GM19324 (cell line): ENCODE measurements around the gene PLA2G5.
"Not testable (repeated sequence)": the region's sequence is repeated elsewhere in the genome, so short reads cannot be mapped to it uniquely, and the experiment has no call there.

ENCODE experiments used
- ATAC-seq: cut with Tn5 transposase; IDR thresholded peaks from one replicate; pipeline ENCODE4 v1.9.1; 2021; ENCODE audit warnings: mild to moderate bottlenecking, moderate library complexity; ENCODE audit not compliant: unreplicated experiment, low FRiP score

PLA2G5 gene

GRCh38 chr1:20069874-20070273 lies at the start of gene PLA2G5:
PLA2G5 (plus strand) TSS chr1:20070194; CDS start chr1:20084831, 14,637 bp downstream.
- ATAC-seq: no peak

- no peak for ATAC-seq
These were observed 41.9 kb upstream of the PLA2G5 start for GRCh38 chr1:20028125-20028524.

DNA sequence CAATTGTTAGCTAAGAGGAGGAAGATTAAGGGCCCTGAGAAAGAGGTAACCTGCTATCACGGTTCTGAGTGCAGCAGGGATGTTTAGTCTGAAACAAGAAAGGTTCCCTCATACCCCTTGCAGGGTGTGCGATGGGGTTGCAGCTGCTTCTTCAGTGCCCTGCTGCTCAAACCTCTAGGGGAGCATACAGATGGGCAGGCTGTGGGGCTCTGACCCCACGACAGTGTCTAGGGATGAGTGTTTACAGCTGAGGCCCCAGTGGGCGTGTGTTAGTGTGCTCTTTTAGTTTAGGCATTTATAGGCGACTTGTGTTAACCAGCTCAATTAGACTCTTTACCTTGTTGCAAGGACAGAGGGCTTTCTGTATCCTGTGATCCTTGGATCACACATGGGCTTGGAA lies 41.3 kb upstream of the PLA2G5 start:
- no peak for ATAC-seq

GRCh38 chr1:20029178-20029912 lies 40.6 kb upstream of the PLA2G5 start:
- no peak for ATAC-seq

DNA sequence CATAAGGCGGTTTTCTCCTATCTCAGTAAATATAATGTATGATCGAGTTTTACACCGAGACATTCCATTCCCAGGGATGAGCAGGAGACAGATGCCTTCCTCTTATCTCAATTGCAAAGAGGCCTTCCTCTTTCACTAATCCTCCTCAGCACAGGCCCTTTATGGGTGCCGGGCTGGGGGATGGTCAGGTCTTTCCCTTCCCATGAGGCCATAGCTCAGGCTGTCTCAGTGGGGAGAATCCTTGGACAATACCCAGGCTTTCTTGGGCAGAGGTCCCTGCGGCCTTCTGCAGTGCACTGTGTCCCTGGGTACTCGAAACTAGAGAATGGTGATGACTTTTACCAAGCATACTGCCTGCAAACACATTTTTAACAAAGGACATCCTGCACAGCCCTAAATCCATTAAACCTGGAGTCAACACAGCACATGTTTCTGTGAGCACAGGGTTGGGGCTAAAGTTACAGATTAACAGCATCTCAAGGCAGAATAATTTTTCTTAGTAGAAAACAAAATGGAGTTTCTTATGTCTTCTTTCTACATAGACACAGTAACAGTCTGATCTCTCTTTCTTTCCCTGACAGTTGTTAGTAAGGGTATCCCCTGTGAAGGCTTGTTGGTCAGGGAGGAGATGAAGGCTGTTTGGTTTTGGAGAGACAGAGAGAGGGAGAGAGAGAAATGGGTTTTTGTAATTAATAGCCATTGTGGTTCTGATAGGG lies 39.4 kb upstream of the PLA2G5 start:
- not testable (repeated sequence) for ATAC-seq

GRCh38 chr1:20031161-20031560 lies 38.8 kb upstream of the PLA2G5 start:
- no peak for ATAC-seq

- no peak for ATAC-seq
These were observed 38.2 kb upstream of the PLA2G5 start for GRCh38 chr1:20031836-20032235.

DNA sequence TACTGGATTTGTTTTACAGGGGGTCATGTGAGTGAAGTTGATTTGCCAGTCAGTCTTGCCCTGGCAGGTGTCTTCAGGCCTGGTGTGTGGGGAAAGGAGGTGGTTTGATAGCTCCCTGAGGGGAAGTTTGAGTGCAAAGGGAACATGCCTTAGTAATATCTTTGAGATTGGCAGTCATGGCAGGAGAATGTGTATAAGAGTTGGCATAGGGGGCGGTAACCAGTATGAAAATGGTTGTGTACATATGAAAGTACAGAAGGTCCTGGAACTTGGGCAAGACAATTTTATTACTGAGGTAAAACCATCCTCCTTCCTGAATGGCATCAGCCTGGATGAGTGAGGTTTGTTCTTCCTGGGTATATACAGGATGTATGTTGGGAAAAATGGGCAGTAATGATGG lies 37.6 kb upstream of the PLA2G5 start:
- no peak for ATAC-seq

- ATAC-seq: no peak
These were observed 36.6 kb upstream of the PLA2G5 start for GRCh38 chr1:20033420-20033819.

DNA sequence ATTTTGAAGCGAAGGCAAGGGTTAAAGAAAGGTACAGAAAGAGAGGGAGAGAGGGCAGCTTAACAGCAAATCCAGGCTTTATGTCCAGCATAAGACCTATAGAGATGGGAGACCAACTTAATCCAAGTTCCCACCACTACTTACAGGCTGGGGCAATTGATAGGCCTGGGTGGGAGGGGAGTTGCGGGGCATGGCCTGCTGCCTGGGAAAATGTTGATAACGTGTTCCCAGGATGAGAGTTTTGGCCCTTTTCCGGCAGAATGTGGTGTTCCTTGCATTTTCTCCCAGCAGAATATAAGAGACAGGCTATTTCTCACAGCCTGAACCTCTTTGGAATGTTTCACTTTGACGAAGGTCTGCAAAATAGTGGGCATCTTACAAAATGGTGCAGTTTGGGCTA lies 34.9 kb upstream of the PLA2G5 start:
- ATAC-seq: no peak

DNA sequence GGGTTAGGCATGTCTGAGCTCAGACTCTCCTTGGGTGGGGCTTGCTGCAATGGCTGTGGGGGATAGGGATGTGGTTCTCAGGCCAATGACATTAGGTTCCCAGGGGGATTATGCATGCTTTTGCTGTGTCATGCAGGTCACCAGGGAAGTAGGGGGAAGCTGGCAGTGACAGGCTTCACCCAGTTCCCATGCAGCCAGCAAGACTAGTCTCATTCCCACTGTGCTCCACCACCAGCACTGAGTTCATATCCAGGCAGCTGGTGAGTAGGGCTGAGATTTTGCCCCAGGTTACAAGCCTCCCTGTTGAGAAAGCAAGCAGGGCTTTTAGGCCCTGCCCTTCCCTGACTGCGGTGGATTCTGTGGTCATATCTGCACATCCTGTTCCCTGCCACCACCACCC lies 32.1 kb upstream of the PLA2G5 start:
- no peak for ATAC-seq

GRCh38 chr1:20047096-20047495 lies 22.9 kb upstream of the PLA2G5 start:
- no peak for ATAC-seq

DNA sequence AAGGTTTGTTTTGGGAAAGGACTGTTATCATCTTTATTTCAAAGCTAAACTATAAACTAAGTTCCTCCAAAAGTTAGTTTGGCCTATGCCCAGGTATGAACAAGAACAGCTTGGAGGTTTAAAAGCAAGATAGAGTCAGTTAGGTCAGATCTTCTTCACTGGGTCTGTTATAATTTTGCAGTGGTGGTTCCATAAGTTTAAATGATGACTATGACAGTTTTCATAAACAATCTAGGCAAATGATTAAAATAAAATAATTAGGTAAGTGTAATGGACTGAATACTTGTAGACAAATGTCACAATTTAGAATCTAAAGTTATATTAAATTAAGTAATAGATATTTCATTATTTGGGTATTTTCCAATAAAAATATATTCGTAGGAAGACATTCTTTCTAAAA lies 21.4 kb upstream of the PLA2G5 start:
- no peak for ATAC-seq

GRCh38 chr1:20049056-20049798 lies 20.8 kb upstream of the PLA2G5 start:
- not testable (repeated sequence) for ATAC-seq

- ATAC-seq: no peak
These were observed 18.7 kb upstream of the PLA2G5 start for GRCh38 chr1:20051218-20051829.

DNA sequence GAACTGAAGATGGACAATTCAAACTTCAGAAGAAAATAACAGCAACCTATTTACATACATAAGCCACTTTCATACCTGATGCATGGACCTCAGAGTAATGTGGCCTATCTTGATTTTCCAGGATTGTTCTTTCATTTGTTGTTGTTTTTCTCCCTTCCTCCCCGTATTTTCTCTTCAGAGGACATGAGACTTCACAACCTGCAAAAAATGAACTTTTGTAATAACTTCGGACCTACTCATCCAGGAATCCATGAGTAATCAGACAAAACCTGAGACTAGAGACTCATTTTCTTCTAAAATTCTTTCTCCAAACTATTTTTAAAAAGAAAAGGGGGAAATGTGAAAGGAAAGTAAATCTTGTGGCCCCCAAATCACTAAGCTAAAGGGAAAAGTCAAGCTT lies 17.6 kb upstream of the PLA2G5 start:
- no peak for ATAC-seq

DNA sequence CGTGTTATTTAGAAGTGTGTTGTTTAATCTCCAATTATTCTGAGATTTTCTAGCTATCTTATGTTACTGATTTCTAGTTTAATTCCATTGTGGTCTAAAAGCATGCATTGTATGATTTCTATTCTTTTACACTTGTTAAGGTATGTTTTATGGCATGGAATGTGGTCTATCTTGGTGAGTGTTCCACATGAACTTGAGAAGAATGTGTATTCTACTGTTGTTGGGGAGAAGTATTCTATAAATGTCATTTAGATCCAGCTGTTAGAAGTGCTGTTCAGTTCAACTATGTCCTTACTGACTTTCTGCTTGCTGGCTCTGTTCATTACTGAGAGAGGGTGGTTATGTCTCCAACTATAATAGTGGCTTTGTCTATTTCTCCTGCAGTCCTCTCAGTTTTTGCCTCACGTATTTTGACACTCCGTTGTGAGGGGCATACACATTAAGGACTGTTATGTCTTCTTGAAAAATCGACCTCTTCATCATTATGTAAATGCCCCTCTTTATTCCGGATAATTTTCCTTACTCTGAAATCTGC lies 12.0 kb upstream of the PLA2G5 start:
- no peak for ATAC-seq

GRCh38 chr1:20058531-20058930 lies 11.5 kb upstream of the PLA2G5 start:
- ATAC-seq: no peak

GRCh38 chr1:20059847-20060246 lies 10.1 kb upstream of the PLA2G5 start:
- ATAC-seq: no peak

- ATAC-seq: not testable (repeated sequence)
These were observed 9.2 kb upstream of the PLA2G5 start for GRCh38 chr1:20060791-20061190.

DNA sequence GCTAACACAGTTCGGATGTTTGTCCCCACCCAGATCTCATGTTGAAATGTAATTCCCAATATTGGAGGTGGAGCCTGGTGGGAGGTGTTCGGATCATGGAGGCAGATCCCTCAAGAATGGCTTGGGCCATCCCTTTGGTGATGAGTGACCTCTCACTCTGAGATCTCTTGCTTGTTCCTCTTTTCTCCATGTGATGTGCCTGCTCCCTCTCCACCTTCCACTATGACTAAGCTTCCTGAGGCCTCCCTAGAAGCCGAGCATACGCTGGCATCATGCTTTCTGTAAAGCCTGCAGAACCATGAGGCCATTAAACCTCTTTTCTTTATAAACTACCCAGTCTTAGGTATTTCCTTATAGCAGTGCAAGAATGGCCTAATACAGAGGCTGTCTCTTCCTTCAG lies 8.1 kb upstream of the PLA2G5 start:
- no peak for ATAC-seq
